HEK293T (cell line): ENCODE measurements around the gene PPP4R3B.
"Not testable (repeated sequence)": the region's sequence is repeated elsewhere in the genome, so short reads cannot be mapped to it uniquely, and the experiment has no call there.

Experiments
- CTBP1 ChIP-seq: fragments of 450-650 bp; IDR thresholded peaks from 2 replicates; pipeline ENCODE4 v1.6.1; 2016; ENCODE audit warnings: borderline replicate concordance
- ELF4 ChIP-seq: fragments of 450-650 bp; IDR thresholded peaks from 2 replicates; pipeline ENCODE4 v1.6.1; 2017; ENCODE audit warnings: antibody characterized with exemption
- FOXK2 ChIP-seq: fragments of 450-650 bp; IDR thresholded peaks from 2 replicates; pipeline ENCODE4 v1.6.1; 2016; ENCODE audit warnings: mild to moderate bottlenecking
- FOXM1 ChIP-seq: fragments of 450-650 bp; IDR thresholded peaks from 2 replicates; pipeline ENCODE4 v1.6.1; 2017; ENCODE audit warnings: mild to moderate bottlenecking, borderline replicate concordance
- HDGF ChIP-seq: fragments of 450-650 bp; IDR thresholded peaks from 2 replicates; pipeline ENCODE4 v1.6.1; 2017; ENCODE audit warnings: antibody characterized with exemption, borderline replicate concordance
- SP1 ChIP-seq: fragments of 450-650 bp; IDR thresholded peaks from 2 replicates; pipeline ENCODE4 v1.6.1; 2017
- SUZ12 ChIP-seq: fragments of 450-650 bp; IDR thresholded peaks from 2 replicates; pipeline ENCODE4 v1.6.1; 2016; ENCODE audit warnings: mild to moderate bottlenecking
- ZNF384 ChIP-seq: fragments of 450-650 bp; IDR thresholded peaks from 2 replicates; pipeline ENCODE4 v1.6.1; 2016

DNA sequence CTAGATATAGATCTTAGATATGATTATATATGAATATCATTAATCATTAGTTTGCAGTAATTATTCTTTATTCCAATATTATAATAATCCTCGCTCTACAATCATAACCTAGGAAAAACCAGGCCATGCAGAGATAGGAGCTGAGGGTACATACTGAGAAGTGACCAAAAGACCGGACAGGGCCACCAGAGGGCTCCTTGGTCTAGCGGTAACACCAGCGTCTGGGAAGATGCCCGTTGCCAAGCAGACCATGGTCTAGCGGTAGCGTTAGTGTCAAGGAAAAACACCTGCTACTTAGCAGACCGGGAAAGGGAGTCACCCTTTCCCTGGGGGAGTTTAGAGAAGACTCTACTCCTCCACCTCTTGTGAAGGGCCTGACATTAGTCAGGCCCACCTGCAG, 48.4 kb downstream of the PPP4R3B start:
- TF ChIP-seq CTBP1, SUZ12, ELF4, FOXM1, FOXK2, HDGF, SP1, ZNF384: not testable (repeated sequence)
